HepG2 (cell line): ENCODE results near the gene CD7. TPM values are rescaled to one million over a fixed set of nuclear protein-coding genes. Genes with fewer than 3 reads are reported as not detected.

Experiments used
- BCL6 ChIP-seq: IDR thresholded peaks from 2 replicates; pipeline ENCODE4 v1.6.1; 2016; ENCODE audit warnings: missing genetic modification reagents, missing compliant biosample characterization
- BHLHE40 ChIP-seq: IDR thresholded peaks from 2 replicates; pipeline ENCODE4 v1.6.1; 2011; ENCODE audit warnings: low read length, improper control_type of control experiment
- HOXA3 ChIP-seq: sonication (generic); formaldehyde crosslinking; IDR thresholded peaks from 2 replicates; pipeline ENCODE4 v1.5.0; 2020; ENCODE audit warnings: missing genetic modification reagents
- KLF12 ChIP-seq: sonication (generic); formaldehyde crosslinking; IDR thresholded peaks from 2 replicates; pipeline ENCODE4 v1.4.0; 2020; ENCODE audit warnings: missing genetic modification reagents, borderline replicate concordance
- MED1 ChIP-seq: sonication (generic); formaldehyde crosslinking; IDR thresholded peaks from 2 replicates; pipeline ENCODE4 v1.4.0; 2020; ENCODE audit warnings: missing genetic modification reagents
- NFKB2 ChIP-seq: sonication (generic); formaldehyde crosslinking; IDR thresholded peaks from 2 replicates; pipeline ENCODE4 v1.4.0; 2020; ENCODE audit warnings: missing genetic modification reagents, borderline replicate concordance
- TARDBP ChIP-seq: sonication (generic); formaldehyde crosslinking; IDR thresholded peaks from 2 replicates; pipeline ENCODE4 v1.8.0; 2022; ENCODE audit warnings: mild to moderate bottlenecking, missing genetic modification reagents
- ZBTB38 ChIP-seq: sonication (generic); formaldehyde crosslinking; IDR thresholded peaks from 2 replicates; pipeline ENCODE4 v1.5.1; 2020; ENCODE audit warnings: mild to moderate bottlenecking, missing genetic modification reagents
- ZNF550 ChIP-seq: sonication (generic); formaldehyde crosslinking; IDR thresholded peaks from 2 replicates; pipeline ENCODE4 v1.4.0; 2020; ENCODE audit warnings: mild to moderate bottlenecking, missing genetic modification reagents, borderline replicate concordance
- ZNF598 ChIP-seq: sonication (generic); formaldehyde crosslinking; IDR thresholded peaks from 2 replicates; pipeline ENCODE4 v1.5.1; 2020; ENCODE audit warnings: mild to moderate bottlenecking, missing genetic modification reagents, borderline replicate concordance
- ZNF605 ChIP-seq: sonication (generic); formaldehyde crosslinking; IDR thresholded peaks from 2 replicates; pipeline ENCODE4 v1.8.0; 2022; ENCODE audit warnings: mild to moderate bottlenecking, missing genetic modification reagents
- ZNF850 ChIP-seq: sonication (generic); formaldehyde crosslinking; conservative IDR thresholded peaks from 2 replicates; pipeline ENCODE4 v1.9.0; 2021; ENCODE audit warnings: mild to moderate bottlenecking, missing genetic modification reagents
- polyA plus RNA-seq, 8 experiments: library from polyadenylated mRNA; depleted of rRNA in 3 of 8; stranded (reverse) in 7 of 8; unstranded in 1 of 8; fragments of >200 nt; fragmentation: Illumina TruSeq in 4 of 8; extraction: Trizol in 4 of 8; gene quantifications; 2 replicates each; pipeline versions ENCODE4 v1.2.1 to v1.2.3, GENCODE V29; 2011 to 2016; ENCODE audit warnings: low read depth in 4 of 8, missing spikeins in 1 of 8, mixed read lengths in 1 of 8; ENCODE audit not compliant: insufficient read depth in 1 of 8
- total RNA-seq, 5 experiments: library from RNA; depleted of rRNA; stranded (reverse); fragments of >200 nt; fragmentation: Illumina TruSeq; extraction: Trizol; gene quantifications; 2 replicates each; pipeline ENCODE4 v1.2.3, GENCODE V29; 2016; ENCODE audit warnings: low read depth in 1 of 5
- TF ChIP-seq, protein P1 (sequence below): sonication (generic); formaldehyde crosslinking; IDR thresholded peaks from 2 replicates; pipeline ENCODE4; 2020; ENCODE audit warnings: missing genetic modification reagents, mild to moderate bottlenecking, borderline replicate concordance
- TF ChIP-seq, protein P2 (sequence below): sonication (generic); formaldehyde crosslinking; IDR thresholded peaks from 2 replicates; pipeline ENCODE4 v1.4.0; 2020; ENCODE audit warnings: mild to moderate bottlenecking, missing genetic modification reagents

The CD7 gene
- total and polyA plus RNA-seq, 2 of the 13 experiments (the other 11 are each of a cell fraction or from before 2014, with no cell fraction given), result 67.6 to 76.4 TPM

DNA sequence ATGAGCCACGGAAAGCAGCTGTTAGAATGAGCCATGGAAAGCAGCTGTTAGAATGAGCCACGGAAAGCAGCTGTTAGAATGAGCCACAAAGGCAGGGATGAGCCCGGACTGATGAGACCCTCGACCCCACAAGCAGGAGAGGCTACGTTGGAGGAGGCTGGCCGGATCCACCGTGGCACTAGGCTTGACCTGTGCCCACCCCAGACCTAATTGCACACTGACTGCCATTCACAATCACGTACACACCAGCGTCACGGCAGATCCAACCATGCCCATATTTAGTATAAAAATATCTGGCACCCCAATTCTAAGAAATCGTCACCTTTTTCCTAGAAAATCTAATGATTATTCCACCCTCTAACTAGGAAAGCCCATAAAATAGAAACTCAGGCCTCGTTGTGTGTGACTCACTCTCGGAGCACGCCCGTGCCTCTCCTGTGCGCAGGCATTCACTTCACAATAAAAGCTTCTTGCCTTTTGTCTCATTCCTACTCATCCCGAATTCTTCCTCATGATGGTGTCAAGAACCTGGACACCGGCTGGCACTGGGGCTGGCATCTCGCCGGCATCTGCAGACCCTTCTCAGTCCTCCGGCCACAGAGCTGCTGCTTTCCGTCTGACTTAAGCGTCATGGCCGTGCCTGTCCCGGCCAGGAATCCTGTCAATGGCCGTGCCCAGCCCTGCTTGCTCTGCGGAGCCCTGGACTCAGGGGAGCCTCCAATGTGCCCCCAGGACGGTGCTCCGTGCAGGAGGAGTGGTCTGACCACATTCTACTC lies 21.6 kb upstream of the CD7 start (continued):
- peak; percentile 64; the same call in 1 of the 2 replicates for TF ChIP-seq ZBTB38
- TF ChIP-seq ZNF598 (CRISPR knock-in tag), result peak; percentile 59; the same call in 1 of the 2 replicates
- TF ChIP-seq MED1 (CRISPR knock-in tag), result peak; percentile 64
- TF ChIP-seq KLF12 (CRISPR knock-in tag), result no peak
- TF ChIP-seq, protein P1, sequence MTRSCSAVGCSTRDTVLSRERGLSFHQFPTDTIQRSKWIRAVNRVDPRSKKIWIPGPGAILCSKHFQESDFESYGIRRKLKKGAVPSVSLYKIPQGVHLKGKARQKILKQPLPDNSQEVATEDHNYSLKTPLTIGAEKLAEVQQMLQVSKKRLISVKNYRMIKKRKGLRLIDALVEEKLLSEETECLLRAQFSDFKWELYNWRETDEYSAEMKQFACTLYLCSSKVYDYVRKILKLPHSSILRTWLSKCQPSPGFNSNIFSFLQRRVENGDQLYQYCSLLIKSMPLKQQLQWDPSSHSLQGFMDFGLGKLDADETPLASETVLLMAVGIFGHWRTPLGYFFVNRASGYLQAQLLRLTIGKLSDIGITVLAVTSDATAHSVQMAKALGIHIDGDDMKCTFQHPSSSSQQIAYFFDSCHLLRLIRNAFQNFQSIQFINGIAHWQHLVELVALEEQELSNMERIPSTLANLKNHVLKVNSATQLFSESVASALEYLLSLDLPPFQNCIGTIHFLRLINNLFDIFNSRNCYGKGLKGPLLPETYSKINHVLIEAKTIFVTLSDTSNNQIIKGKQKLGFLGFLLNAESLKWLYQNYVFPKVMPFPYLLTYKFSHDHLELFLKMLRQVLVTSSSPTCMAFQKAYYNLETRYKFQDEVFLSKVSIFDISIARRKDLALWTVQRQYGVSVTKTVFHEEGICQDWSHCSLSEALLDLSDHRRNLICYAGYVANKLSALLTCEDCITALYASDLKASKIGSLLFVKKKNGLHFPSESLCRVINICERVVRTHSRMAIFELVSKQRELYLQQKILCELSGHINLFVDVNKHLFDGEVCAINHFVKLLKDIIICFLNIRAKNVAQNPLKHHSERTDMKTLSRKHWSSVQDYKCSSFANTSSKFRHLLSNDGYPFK (CRISPR knock-in tag), result peak; percentile 60; the same call in 1 of the 2 replicates
- TF ChIP-seq NFKB2 (CRISPR knock-in tag), result peak; percentile 78; the same call in 1 of the 2 replicates
- 0 out of 2 replicates have a peak, but pooled peaks have one; percentile 20 for TF ChIP-seq BCL6 (CRISPR knock-in tag)
- TF ChIP-seq HOXA3, result peak; percentile 29; the same call in 1 of the 2 replicates
- TF ChIP-seq ZNF605 (CRISPR knock-in tag), result peak; percentile 45; the same call in 1 of the 2 replicates
- TF ChIP-seq, protein P2, sequence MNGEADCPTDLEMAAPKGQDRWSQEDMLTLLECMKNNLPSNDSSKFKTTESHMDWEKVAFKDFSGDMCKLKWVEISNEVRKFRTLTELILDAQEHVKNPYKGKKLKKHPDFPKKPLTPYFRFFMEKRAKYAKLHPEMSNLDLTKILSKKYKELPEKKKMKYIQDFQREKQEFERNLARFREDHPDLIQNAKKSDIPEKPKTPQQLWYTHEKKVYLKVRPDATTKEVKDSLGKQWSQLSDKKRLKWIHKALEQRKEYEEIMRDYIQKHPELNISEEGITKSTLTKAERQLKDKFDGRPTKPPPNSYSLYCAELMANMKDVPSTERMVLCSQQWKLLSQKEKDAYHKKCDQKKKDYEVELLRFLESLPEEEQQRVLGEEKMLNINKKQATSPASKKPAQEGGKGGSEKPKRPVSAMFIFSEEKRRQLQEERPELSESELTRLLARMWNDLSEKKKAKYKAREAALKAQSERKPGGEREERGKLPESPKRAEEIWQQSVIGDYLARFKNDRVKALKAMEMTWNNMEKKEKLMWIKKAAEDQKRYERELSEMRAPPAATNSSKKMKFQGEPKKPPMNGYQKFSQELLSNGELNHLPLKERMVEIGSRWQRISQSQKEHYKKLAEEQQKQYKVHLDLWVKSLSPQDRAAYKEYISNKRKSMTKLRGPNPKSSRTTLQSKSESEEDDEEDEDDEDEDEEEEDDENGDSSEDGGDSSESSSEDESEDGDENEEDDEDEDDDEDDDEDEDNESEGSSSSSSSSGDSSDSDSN, result 0 out of 2 replicates have a peak, but pooled peaks have one; percentile 40
- TF ChIP-seq TARDBP (CRISPR knock-in tag), result 0 out of 2 replicates have a peak, but pooled peaks have one; percentile 35
- no peak for TF ChIP-seq ZNF850 (CRISPR knock-in tag)
- peak; percentile 32; the same call in 1 of the 2 replicates for TF ChIP-seq ZNF550 (CRISPR knock-in tag)
- TF ChIP-seq BHLHE40, result peak; percentile 71
